Stimulated activated CD4-positive, alpha-beta T cell treated with anti-CD3 and anti-CD28 coated beads, TNF-alpha, amount 100 ng/mL, for 48 hours (primary cell): ENCODE data around the gene PLA2G2E.

ENCODE experiments used
- DNase-seq, 3 donors: peaks; one replicate each; pipeline ENCODE4 v3.0.0-alpha.2; 2020; ENCODE audit warnings: low read depth in 3 of 3

PLA2G2E gene

GRCh38 chr1:19923137-19923952, at the start of gene PLA2G2E:
TSS of gene PLA2G2E (minus strand) at chr1:19923617. CDS start at chr1:19923559, 58 bp downstream.
- no peak for DNase-seq

- no peak for DNase-seq
Measured at GRCh38 chr1:19971664-19972063, 48.2 kb upstream of the PLA2G2E start.

DNA sequence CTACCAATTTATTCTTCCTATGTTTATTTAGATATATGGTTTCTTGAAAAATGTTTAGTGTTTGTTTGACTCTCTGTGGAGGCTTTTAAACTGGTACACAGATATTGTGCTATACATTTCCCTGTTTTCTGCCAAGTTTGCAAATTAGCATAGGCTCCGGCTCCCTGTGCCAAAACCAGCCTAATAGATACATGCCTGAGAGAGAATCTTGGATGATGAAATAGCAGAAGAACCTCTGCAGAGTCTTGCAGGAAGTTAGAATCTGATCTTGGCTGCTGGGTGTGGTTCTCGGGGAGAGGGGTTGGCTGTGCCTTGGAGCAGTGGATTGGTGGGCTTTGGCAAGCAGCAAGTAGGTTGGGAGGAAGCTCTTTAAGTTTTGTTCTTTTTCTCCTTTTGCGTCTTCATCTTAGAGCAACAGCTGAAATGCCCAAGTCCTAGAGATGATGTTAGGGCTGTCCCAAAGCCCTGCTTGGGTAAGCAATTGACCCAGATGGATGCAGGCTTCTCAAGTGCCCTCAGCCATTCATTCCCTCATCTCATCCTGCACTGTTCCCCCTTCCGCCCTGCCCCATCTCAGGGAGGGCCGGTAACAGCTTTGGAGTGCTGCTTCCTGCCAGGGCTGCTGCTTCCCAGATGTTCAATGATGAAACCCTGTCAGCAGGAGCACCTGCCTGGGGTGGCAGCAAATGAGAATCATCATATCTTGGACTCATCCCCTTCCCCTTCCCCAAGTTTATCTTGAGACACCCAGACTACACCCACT, 46.7 kb upstream of the PLA2G2E start:
- no peak for DNase-seq

DNA sequence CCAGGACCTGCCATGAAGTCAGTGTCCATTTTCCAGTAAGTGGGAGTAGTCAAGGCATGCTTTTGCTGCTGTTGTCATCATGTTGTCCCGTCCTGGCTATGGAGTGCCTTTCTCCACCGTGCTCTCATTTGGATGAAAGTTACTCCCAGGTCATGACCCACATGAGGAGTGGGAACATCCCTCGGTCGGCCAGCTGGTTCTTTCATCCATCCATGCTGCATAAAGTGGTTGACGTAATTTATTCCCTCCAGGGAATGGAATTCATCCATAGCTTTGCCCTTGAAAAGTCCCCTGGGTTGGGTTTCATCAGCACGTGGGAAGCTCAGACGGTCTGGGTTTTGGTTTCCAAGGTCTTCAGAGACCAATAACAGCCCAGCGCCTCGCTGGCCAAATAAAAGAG, 44.4 kb upstream of the PLA2G2E start:
- no peak for DNase-seq

DNA sequence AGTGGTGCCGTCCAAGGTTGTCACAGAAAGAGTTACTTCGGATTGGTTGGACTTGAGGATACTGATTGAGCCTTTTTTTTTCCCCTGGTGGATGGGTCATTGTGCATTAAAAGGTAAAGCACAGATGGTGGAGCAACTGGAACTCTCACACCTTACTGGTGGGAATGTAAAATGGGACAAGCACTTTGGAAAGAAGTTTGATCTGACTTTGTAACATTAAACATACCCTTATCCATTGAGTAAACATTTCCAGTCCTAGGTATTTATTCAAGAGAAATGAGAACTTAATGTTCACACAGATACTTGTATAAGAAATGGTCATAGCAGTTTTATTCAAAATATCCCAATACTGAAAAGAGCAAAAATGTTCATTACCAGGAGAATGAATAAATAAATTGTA, 41.1 kb upstream of the PLA2G2E start:
- no peak for DNase-seq

- DNase-seq = no peak
Measured at GRCh38 chr1:19963636-19964035, 40.2 kb upstream of the PLA2G2E start.

GRCh38 chr1:19960591-19960990, 37.2 kb upstream of the PLA2G2E start:
- DNase-seq = no peak

DNA sequence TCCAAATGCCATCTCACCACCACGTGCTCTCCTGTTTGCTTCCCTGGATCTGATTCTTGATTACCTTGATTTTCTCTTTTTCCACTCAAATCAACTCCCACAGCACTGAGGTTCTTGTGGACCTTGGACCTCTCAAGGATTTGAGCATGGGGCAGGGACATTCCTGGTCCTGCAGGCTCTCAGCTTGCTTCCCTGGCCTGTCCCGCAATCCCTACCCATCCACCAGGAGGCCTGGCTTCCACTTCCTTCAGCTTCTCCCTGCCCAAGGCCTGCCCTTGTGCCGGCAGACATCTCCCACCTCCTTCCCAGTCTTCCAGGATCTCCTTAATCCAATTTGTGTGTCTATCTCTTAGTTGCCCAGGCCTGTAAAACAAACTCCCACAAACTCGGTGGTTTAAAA, 34.4 kb upstream of the PLA2G2E start:
- DNase-seq = no peak

- no peak for DNase-seq
Measured at GRCh38 chr1:19955534-19956170, 32.2 kb upstream of the PLA2G2E start.

- DNase-seq = no peak
Measured at GRCh38 chr1:19954059-19954458, 30.6 kb upstream of the PLA2G2E start.

DNA sequence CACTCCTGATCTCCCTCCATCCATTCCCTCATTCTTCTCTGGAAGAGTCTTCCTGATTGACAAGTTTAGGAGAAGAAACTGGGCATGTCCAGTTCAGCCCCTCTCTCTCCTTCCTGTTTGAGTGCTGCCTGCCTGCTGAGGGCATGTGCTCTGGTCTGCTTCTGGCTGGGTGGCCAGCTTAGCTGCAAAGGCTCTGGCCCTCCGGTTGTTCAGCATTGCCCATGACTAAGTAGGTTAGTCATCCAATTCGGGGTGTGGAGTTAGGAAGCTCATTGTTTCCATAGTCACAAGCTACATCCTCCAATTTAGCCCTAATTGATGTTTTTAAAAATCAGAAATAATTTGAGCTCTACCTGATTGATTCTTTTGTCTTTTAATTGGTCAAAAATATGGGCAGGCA, 25.6 kb upstream of the PLA2G2E start:
- DNase-seq = no peak

DNA sequence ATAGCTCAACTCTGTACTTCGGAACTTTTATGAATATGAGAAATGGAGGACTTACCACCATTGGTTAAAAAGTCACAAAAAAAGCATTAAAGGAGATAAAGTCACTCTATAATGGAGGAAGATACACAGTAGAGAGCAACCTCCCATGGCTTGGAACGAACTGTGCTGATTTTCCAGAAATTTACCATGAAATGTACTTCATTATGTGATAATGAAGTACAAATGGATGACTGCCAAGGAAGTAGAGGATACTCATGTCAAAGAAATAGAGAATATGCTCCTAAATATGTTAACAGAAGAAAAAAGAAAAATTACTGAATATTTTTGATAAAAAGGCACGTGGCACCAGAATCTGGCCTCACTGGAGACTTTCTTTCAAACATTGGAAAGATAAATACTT, 23.6 kb upstream of the PLA2G2E start:
- no peak for DNase-seq

- DNase-seq = no peak
Measured at GRCh38 chr1:19946331-19946751, 22.9 kb upstream of the PLA2G2E start.

- no peak for DNase-seq
Measured at GRCh38 chr1:19945914-19946313, 22.5 kb upstream of the PLA2G2E start.

DNA sequence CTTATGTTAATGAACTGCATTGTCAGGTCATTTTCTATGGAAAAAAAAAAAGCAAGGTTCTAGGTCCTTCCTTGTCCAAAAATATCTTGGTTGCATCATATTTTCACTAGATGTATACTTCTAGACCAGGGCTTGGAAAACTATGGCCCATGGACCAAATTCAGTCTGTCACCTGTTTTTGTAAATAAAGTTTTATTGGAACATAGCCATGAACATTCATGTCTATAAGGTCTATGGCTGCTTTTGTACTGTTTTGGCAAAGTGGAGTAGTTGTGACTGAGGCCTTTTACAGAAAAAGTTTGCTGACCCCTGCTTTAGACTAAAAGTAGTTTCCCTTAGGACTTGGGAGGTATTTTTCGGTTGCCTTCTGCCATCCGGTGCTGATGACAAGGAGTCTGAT, 19.2 kb upstream of the PLA2G2E start:
- DNase-seq = no peak

DNA sequence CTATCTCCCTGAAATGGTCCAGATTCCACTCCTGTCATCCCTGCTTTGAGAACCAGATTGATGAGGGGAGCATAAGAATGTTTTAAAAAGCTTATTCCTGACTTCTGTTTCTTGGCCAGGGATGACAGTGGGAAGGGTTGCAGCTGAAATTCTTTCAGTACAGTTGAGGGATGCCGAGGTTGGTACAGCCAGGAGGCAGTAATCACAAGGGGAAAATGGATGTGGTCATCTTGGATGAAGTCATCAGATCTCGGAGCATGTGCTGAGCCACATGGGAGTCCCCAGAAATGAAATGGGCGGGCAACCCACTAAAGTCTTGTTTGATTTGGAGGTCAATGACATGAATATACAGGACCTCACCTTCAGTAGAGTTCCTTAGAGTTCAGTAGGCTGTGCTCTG, 18.7 kb upstream of the PLA2G2E start:
- no peak for DNase-seq

DNA sequence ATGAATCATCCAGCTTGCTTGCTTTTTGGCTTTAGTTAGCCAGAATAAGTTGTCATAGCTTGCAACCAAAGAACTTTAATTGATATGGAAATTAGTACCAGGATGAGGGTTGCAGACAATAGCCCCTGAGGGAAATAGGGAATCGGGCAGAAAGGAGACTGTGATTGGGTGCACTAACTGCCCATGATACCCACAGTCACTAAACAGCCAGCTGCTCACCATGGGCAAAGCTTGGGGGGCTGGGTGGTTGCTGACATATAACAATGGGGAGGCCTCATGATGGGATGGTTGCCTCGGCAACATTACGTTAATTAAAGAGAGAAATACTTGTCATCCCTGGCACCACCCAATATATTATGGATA, 17.8 kb upstream of the PLA2G2E start:
- no peak for DNase-seq

DNA sequence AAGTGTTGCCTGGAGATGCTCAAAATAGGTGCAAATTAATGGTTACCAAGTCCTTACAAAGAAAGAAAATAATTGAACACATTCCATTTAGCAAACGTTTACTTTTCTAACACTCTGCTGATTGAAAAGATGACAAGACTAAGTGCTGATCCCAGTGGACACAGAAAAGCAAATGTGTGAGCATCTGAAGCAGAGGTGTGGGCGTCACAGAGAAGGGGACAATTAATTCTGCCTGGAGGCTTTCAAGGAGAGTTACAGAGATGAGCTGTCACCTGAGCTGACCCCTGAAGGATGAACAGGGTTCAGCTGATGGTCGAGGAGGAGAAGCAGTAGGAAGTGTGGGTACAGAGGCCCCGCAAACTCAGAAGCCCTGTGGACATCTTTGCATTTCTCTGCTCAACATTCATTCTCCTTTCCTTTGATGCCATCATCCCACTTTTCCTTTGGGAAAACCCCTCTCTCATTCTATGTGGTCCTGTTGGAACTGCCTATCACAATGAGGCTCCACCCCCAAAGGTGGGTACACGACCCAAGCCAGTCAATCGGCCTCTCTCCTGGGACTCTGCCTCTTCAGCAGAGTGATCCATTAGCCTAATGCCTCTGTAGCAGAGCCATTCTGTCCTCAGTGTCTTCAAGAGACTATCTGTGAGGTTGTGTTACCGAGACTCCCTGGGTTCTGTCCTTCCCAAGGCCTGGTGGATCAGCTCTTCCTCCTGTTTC, 17.2 kb upstream of the PLA2G2E start:
- DNase-seq = no peak

DNA sequence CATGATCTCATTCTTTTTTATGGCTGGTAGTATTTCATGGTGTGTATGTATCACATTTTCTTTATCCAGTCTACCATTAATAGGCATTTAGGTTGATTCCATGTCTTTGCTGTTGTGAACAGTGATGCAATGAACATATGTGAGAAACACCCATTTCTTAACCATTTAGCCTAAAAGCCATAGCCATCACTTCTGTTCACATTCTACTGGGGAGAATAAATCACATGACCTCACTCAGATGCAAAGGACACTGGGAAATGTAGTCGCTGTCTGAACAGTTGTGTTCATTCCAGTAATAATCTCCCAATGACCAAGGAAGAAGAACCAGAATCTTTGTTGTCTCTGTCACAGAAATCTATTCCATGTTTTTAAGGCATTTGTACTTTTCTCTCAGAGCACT, 15.1 kb upstream of the PLA2G2E start:
- DNase-seq = no peak

- DNase-seq = no peak
Measured at GRCh38 chr1:19936061-19936750, 12.8 kb upstream of the PLA2G2E start.

- DNase-seq = no peak
Measured at GRCh38 chr1:19934336-19934735, 10.9 kb upstream of the PLA2G2E start.

GRCh38 chr1:19932866-19933265, 9.4 kb upstream of the PLA2G2E start:
- no peak for DNase-seq
